Heart left ventricle (tissue), 13 donors: Measurements from ENCODE around the gene TTC39C.

ENCODE experiments used
- POLR2A ChIP-seq, 2 donors: fragments of 450-650 bp; IDR thresholded peaks; one replicate each; pipeline ENCODE4 v1.6.1; 2017; ENCODE audit warnings: antibody characterized with exemption in 2 of 2, mild to moderate bottlenecking in 2 of 2, moderate library complexity in 2 of 2
- TF ChIP-seq, protein P1 (sequence below), 12 donors: fragments of 200-600 bp; sonication (generic) in 4 of 12; IDR thresholded peaks; one replicate each; pipeline versions ENCODE4 v1.5.0 to v1.8.0; 2018 to 2022; ENCODE audit warnings: antibody characterized with exemption in 12 of 12, mild to moderate bottlenecking in 5 of 12
- donor health status: ischemic (EF 13 %, LVEDD 7.1; RV severe dilation, severe dysfunction).
- donor health status: DM: no; HTN: yes; CAD: no.
- donor health status: DM: no; HTN: no; CAD: no.
- donor health status: ischemic (EF 25% LVEDD 6.9; RV normal size, moderate dysfunction).
- donor health status: ischemic (EF 25% LVEDD 5.7; RV mildly dilated, moderate dysfunction).
- donor health status: ischemic (EF 35%, LVEDD 5.7; RV mildly dilated, moderate dysfunction).
- donor health status: nonischemic (EF 11% LVEDD 7.7; RV severe dilation, severe dysfunction).
- donor health status: DM: yes; HTN: yes; CAD: no.
- donor health status: PGD.
- donor health status: ischemic (EF 29% LVEDD 5.4; RV normal size, mild dysfunction).
- donor health status: nonischemic (EF 23%, LVEDD 6.1; RV moderate dilation, normal function).

DNA sequence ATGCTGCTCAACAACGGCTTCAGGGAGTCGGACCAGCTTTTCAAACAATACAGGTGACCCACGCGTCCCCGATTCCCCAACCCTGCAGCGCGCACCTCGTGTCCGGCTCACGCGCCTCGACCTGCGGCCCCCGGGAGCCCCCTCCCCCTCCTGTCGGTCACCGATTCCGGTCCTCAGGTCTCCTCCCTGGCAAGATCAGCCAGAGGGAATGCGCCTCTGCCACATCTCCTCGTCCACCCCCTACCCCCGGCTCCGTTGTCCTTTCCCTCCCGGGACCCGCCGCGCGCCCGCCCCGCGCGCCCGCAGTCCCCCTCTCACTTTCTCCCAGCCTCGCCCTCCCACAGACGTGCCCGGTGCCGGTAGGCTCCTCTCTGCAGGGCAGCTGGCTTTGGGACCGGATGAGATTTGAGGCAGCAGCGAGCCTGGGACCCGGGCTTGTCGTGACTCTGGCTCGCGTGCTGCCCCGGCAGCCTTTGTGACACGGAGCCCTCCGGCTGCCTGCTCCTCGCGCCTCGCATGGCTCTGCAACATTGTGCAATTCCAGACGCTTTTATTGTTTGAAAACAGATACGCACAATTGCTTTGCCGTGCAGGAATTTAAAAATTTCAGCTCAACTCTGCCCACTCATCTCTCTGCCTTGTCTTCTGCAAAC is 558 bp downstream of the TTC39C start:
- TF ChIP-seq POLR2A (IDR thresholded peaks at IDR 0.05) = no peak
- TF ChIP-seq, protein P1, sequence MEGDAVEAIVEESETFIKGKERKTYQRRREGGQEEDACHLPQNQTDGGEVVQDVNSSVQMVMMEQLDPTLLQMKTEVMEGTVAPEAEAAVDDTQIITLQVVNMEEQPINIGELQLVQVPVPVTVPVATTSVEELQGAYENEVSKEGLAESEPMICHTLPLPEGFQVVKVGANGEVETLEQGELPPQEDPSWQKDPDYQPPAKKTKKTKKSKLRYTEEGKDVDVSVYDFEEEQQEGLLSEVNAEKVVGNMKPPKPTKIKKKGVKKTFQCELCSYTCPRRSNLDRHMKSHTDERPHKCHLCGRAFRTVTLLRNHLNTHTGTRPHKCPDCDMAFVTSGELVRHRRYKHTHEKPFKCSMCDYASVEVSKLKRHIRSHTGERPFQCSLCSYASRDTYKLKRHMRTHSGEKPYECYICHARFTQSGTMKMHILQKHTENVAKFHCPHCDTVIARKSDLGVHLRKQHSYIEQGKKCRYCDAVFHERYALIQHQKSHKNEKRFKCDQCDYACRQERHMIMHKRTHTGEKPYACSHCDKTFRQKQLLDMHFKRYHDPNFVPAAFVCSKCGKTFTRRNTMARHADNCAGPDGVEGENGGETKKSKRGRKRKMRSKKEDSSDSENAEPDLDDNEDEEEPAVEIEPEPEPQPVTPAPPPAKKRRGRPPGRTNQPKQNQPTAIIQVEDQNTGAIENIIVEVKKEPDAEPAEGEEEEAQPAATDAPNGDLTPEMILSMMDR (IDR thresholded peaks at IDR 0.05) = no peak
